PC-9 (cell line): ENCODE results near the gene RCOR1.

ENCODE experiments used
- CTCF ChIP-seq: fragments of 200-600 bp; sonication (generic); conservative IDR thresholded peaks from 2 replicates; pipeline ENCODE4 v1.6.1; 2017; ENCODE audit warnings: mixed run types, antibody characterized with exemption, mild to moderate bottlenecking, moderate library complexity
- EZH2 ChIP-seq: fragments of 200-600 bp; sonication (generic); IDR thresholded peaks from 2 replicates; pipeline ENCODE4 v1.8.0; 2017; ENCODE audit warnings: antibody characterized with exemption, low read depth

- peak; percentile 56 for TF ChIP-seq CTCF
- no peak for TF ChIP-seq EZH2
Observed at GRCh38 chr14:102593061-102593824, 794 bp downstream of the RCOR1 start.
